HuH-7.5 (cell line): ENCODE results near the gene NLRX1.
"Not testable (repeated sequence)": the region's sequence is repeated elsewhere in the genome, so short reads cannot be mapped to it uniquely, and the experiment has no call there.

Experiments used
- DNase-seq: peaks from one replicate; pipeline ENCODE4 v3.0.0; 2011; ENCODE audit warnings: low spot score

The NLRX1 gene

GRCh38 chr11:119207415-119207960, 39.0 kb downstream of the NLRX1 start:
- no peak for DNase-seq

GRCh38 chr11:119209186-119209585, 40.7 kb downstream of the NLRX1 start:
- DNase-seq, result no peak

GRCh38 chr11:119210050-119210449, 41.5 kb downstream of the NLRX1 start:
- no peak for DNase-seq

- DNase-seq, result no peak
These were observed 49.8 kb downstream of the NLRX1 start for GRCh38 chr11:119218141-119218878.

- DNase-seq, result no peak
These were observed 53.8 kb downstream of the NLRX1 start for GRCh38 chr11:119222308-119222707.

- DNase-seq, result no peak
These were observed 54.4 kb downstream of the NLRX1 start for GRCh38 chr11:119222891-119223290.

GRCh38 chr11:119223856-119224255, 55.3 kb downstream of the NLRX1 start:
- DNase-seq, result no peak

GRCh38 chr11:119228535-119229287, 60.2 kb downstream of the NLRX1 start:
- DNase-seq, result not testable (repeated sequence)

GRCh38 chr11:119229288-119229672, 60.8 kb downstream of the NLRX1 start:
- DNase-seq, result no peak

GRCh38 chr11:119229741-119230140, 61.2 kb downstream of the NLRX1 start:
- no peak for DNase-seq
